Measurements from ENCODE around the gene STK33. TPM values are rescaled to one million over a fixed set of nuclear protein-coding genes. Genes with fewer than 3 reads are reported as not detected.

The STK33 gene
- total RNA-seq, 2 experiments from 2014 or later: not detected

DNA sequence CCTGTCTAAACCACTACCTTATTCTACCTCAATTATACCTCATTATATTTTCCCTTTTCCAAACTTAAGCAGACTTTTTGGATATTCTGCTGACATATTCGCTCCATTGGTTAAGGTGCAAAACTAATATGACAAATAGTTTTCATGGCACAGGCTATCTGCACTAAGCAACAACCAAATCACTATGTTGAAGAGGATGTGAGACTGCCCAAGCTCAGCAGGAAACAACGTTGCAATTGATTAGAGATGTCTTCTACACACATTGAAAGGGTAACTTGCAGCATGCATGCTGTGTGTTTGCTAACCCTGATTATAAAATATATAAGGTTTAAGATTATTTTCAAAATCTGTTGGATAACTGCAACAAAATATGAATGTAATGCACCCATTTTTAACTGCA, 61.6 kb downstream of the STK33 start:
- ChIA-PET POLR2A (no interaction called here), CTCF (no interaction called here)
- peaks cover 11% of the 10 kb centered on the region for H3K27me3 Mint-ChIP-seq

DNA sequence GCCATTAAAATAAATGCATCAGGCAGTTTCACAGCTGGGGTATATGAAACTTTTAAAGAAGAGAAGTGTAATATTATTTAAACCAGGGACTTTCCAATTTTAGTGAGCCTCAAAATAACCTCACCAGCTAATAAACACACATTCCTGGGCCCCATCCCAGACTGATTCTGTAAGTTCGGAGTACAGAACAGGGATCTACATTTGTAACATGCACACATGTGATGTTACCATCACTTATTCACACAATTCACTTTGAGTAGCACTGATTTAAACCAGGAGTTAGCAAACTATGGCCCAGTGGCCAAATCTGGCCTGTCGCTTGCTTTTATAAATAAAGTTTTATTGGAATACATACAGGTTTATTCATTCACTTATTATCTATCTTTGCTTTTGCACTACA, 62.0 kb downstream of the STK33 start:
- Histone ChIP-seq H3K4me1 (ENCODE audit: insufficient read depth, low read length) (no peaks in the 10 kb centered on the region), H3K27me3 (ENCODE audit: control insufficient read depth in 1 of 2, insufficient read depth in 2 of 2, low read length in 2 of 2) (peaks cover 0 to 2% of the 10 kb centered on the region in 2 experiments), H3K36me3 (ENCODE audit: insufficient read depth, low read length) (no peaks in the 10 kb centered on the region), H3K27ac (ENCODE audit: low read depth in 1 of 2, low read length in 2 of 2) (no peak overlapping the region), H3K9me3 (ENCODE audit: control insufficient read depth in 1 of 2, insufficient read depth in 1 of 2, low read length in 2 of 2) (no peaks in the 10 kb centered on the region), H3K4me3 (ENCODE audit: low read length) (no peak overlapping the region)
- ChIA-PET POLR2A (no interaction called here), CTCF (no interaction called here)
- H3K36me3 Mint-ChIP-seq (ENCODE audit: low read depth): no peaks in the 10 kb centered on the region
- no peaks in the 10 kb centered on the region for H3K4me1 Mint-ChIP-seq (ENCODE audit: low read depth)
- H3K27ac Mint-ChIP-seq: no peak overlapping the region
- TF ChIP-seq, protein P1, sequence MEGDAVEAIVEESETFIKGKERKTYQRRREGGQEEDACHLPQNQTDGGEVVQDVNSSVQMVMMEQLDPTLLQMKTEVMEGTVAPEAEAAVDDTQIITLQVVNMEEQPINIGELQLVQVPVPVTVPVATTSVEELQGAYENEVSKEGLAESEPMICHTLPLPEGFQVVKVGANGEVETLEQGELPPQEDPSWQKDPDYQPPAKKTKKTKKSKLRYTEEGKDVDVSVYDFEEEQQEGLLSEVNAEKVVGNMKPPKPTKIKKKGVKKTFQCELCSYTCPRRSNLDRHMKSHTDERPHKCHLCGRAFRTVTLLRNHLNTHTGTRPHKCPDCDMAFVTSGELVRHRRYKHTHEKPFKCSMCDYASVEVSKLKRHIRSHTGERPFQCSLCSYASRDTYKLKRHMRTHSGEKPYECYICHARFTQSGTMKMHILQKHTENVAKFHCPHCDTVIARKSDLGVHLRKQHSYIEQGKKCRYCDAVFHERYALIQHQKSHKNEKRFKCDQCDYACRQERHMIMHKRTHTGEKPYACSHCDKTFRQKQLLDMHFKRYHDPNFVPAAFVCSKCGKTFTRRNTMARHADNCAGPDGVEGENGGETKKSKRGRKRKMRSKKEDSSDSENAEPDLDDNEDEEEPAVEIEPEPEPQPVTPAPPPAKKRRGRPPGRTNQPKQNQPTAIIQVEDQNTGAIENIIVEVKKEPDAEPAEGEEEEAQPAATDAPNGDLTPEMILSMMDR (IDR thresholded peaks at IDR 0.05): no peak
- peaks cover 11% of the 10 kb centered on the region for H3K27me3 Mint-ChIP-seq
- intact Hi-C loops (cut with DNase I, micrococcal nuclease): no loop called here
- no peak overlapping the region for H3K4me3 Mint-ChIP-seq
- ATAC-seq (ENCODE audit: poor library complexity) (no peak), DNase-seq (no peak)
- H3K9me3 Mint-ChIP-seq: no peaks in the 10 kb centered on the region

More for the DNA sequence above, 61.6 kb downstream of the STK33 start:
- H3K4me3 ChIP-seq (ENCODE audit: low read length): no peak overlapping the region
- no peaks in the 10 kb centered on the region for H3K4me1 ChIP-seq (ENCODE audit: insufficient read depth, low read length)
- Mint-ChIP-seq H3K4me3 (no peak overlapping the region), H3K4me1 (ENCODE audit: low read depth) (no peaks in the 10 kb centered on the region), H3K9me3 (no peaks in the 10 kb centered on the region), H3K27ac (no peak overlapping the region), H3K36me3 (ENCODE audit: low read depth) (no peaks in the 10 kb centered on the region)
- DNase-seq (no peak), ATAC-seq (ENCODE audit: poor library complexity) (no peak)
- intact Hi-C loops (cut with DNase I, micrococcal nuclease): no loop called here
- TF ChIP-seq, protein P1 (IDR thresholded peaks at IDR 0.05): no peak
- H3K36me3 ChIP-seq (ENCODE audit: insufficient read depth, low read length): no peaks in the 10 kb centered on the region
- no peaks in the 10 kb centered on the region for H3K9me3 ChIP-seq (ENCODE audit: control insufficient read depth in 1 of 2, insufficient read depth in 1 of 2, low read length in 2 of 2)
- H3K27ac ChIP-seq (ENCODE audit: low read depth in 1 of 2, low read length in 2 of 2): no peak overlapping the region
- H3K27me3 ChIP-seq (ENCODE audit: control insufficient read depth in 1 of 2, insufficient read depth in 2 of 2, low read length in 2 of 2): peaks cover 0 to 2% of the 10 kb centered on the region in 2 experiments

GRCh38 chr11:8531312-8531711, 62.7 kb downstream of the STK33 start:
- Histone ChIP-seq H3K4me1 (ENCODE audit: insufficient read depth, low read length) (no peaks in the 10 kb centered on the region), H3K27ac (ENCODE audit: low read depth in 1 of 2, low read length in 2 of 2) (no peak overlapping the region), H3K4me3 (ENCODE audit: low read length) (no peak overlapping the region), H3K9me3 (ENCODE audit: control insufficient read depth in 1 of 2, insufficient read depth in 1 of 2, low read length in 2 of 2) (no peaks in the 10 kb centered on the region), H3K27me3 (ENCODE audit: control insufficient read depth in 1 of 2, insufficient read depth in 2 of 2, low read length in 2 of 2) (peaks cover 0 to 2% of the 10 kb centered on the region in 2 experiments), H3K36me3 (ENCODE audit: insufficient read depth, low read length) (no peaks in the 10 kb centered on the region)
- DNase-seq: no peak
- H3K36me3 Mint-ChIP-seq (ENCODE audit: low read depth): no peaks in the 10 kb centered on the region
- no peak overlapping the region for H3K27ac Mint-ChIP-seq
- no peaks in the 10 kb centered on the region for H3K4me1 Mint-ChIP-seq (ENCODE audit: low read depth)
- TF ChIP-seq, protein P1 (IDR thresholded peaks at IDR 0.05): no peak
- intact Hi-C loops (cut with DNase I, micrococcal nuclease): no loop called here
- H3K9me3 Mint-ChIP-seq: no peaks in the 10 kb centered on the region
- H3K4me3 Mint-ChIP-seq: no peak overlapping the region
- no peak for ATAC-seq (ENCODE audit: poor library complexity)
- ChIA-PET CTCF (no interaction called here), POLR2A (no interaction called here)
- H3K27me3 Mint-ChIP-seq: peaks cover 11% of the 10 kb centered on the region
